OCI-LY1 (cell line): ENCODE measurements around the gene PYCARD.

Experiments
- EZH2 ChIP-seq: fragments of 200-600 bp; sonication (generic), shearing (Covaris generic); IDR thresholded peaks from 2 replicates; pipeline ENCODE4 v1.8.0; 2017; ENCODE audit warnings: borderline replicate concordance, mixed run types, mild to moderate bottlenecking, antibody characterized with exemption, low read length, moderate library complexity, mixed read lengths
- TF ChIP-seq, protein P1 (sequence below): fragments of 200-600 bp; sonication (generic), shearing (Covaris generic); IDR thresholded peaks from 2 replicates; pipeline ENCODE4 v1.5.1; 2017; ENCODE audit warnings: mild to moderate bottlenecking, antibody characterized with exemption, low read length, moderate library complexity, mixed read lengths

DNA sequence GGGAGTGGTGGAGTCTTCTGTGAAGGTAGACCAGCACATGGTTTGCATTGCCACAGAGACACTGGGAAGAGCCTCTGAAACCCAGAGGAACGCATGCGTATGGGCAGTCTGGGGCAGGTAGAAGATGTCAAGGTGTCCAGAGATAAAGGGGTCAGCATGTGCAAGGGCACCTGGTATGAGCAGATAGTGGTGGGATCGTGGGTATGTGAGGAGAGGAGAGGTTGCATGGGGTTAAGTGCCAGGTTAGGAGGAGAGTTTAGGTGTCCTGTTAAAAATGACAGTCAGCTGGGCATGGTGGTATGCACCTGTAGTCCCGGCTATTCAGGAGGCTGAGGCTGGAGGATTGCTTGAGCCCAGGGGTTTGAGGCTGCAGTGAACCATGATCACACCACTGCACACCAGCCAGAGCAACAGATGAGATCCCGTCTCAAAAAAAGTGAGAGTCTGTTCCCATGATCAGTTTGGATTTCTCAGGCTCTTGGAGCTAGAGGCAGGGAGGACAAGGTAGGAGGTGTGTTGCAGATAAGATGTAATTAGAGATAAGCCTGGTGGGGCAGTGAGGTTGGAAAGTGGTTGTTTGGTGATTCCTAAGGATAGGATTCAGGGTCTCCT is 3.0 kb downstream of the PYCARD start:
- TF ChIP-seq, protein P1, sequence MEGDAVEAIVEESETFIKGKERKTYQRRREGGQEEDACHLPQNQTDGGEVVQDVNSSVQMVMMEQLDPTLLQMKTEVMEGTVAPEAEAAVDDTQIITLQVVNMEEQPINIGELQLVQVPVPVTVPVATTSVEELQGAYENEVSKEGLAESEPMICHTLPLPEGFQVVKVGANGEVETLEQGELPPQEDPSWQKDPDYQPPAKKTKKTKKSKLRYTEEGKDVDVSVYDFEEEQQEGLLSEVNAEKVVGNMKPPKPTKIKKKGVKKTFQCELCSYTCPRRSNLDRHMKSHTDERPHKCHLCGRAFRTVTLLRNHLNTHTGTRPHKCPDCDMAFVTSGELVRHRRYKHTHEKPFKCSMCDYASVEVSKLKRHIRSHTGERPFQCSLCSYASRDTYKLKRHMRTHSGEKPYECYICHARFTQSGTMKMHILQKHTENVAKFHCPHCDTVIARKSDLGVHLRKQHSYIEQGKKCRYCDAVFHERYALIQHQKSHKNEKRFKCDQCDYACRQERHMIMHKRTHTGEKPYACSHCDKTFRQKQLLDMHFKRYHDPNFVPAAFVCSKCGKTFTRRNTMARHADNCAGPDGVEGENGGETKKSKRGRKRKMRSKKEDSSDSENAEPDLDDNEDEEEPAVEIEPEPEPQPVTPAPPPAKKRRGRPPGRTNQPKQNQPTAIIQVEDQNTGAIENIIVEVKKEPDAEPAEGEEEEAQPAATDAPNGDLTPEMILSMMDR: no peak
- TF ChIP-seq EZH2: no peak
